IMR-90 (cell line): ENCODE data around the gene BCL2L11.

ENCODE experiments used
- CTCF ChIP-seq: conservative IDR thresholded peaks from 2 replicates; pipeline ENCODE4 v1.5.1; 2012; ENCODE audit warnings: mild to moderate bottlenecking, low read depth, low read length, improper control_type of control experiment
- POLR2A ChIP-seq: IDR thresholded peaks from 2 replicates; pipeline ENCODE4 v1.6.1; 2012; ENCODE audit warnings: mild to moderate bottlenecking, low read depth, low read length
- RAD21 ChIP-seq: IDR thresholded peaks from 2 replicates; pipeline ENCODE4 v1.6.1; 2012; ENCODE audit warnings: low read length, improper control_type of control experiment
- RFX5 ChIP-seq: IDR thresholded peaks from 2 replicates; pipeline ENCODE4 v1.8.0; 2012; ENCODE audit warnings: low read depth, mild to moderate bottlenecking, low read length, moderate library complexity

- TF ChIP-seq POLR2A = no peak
- no peak for TF ChIP-seq RFX5
- TF ChIP-seq RAD21 = no peak
- no peak for TF ChIP-seq CTCF
These were observed 57.6 kb downstream of the BCL2L11 start for GRCh38 chr2:111178296-111178695.
